Nephron (organoid): Measurements from ENCODE around the gene SPINDOC.

Experiments
- H3K27ac Mint-ChIP-seq, 3 experiments: 2 replicates each; pipeline ENCODE4 v1.8.0; 2020; ENCODE audit warnings: mixed read lengths in 3 of 3, mild to moderate bottlenecking in 2 of 3, moderate library complexity in 1 of 3
- H3K27me3 Mint-ChIP-seq: 2 replicates; pipeline ENCODE4 v1.8.0; 2021; ENCODE audit warnings: low read depth, mild to moderate bottlenecking, moderate library complexity, mixed read lengths
- H3K36me3 Mint-ChIP-seq: 2 replicates; pipeline ENCODE4 v1.8.0; 2020; ENCODE audit warnings: low read depth, mixed read lengths
- H3K4me1 Mint-ChIP-seq: 2 replicates; pipeline ENCODE4 v1.8.0; 2020; ENCODE audit warnings: mixed read lengths
- H3K4me3 Mint-ChIP-seq, 3 experiments: 2 replicates each; pipeline ENCODE4 v1.8.0; 2020; ENCODE audit warnings: mild to moderate bottlenecking in 3 of 3, mixed read lengths in 3 of 3, moderate library complexity in 2 of 3
- H3K9me3 Mint-ChIP-seq: 2 replicates; pipeline ENCODE4 v1.8.0; 2020; ENCODE audit warnings: mixed read lengths
- CTCF ChIP-seq, 3 experiments: fragments of 200-600 bp; sonication (generic); IDR thresholded peaks; one replicate each; pipeline ENCODE4 v1.5.0; 2021; ENCODE audit warnings: antibody characterized with exemption in 3 of 3; ENCODE audit not compliant: unreplicated experiment in 3 of 3

SPINDOC gene

DNA sequence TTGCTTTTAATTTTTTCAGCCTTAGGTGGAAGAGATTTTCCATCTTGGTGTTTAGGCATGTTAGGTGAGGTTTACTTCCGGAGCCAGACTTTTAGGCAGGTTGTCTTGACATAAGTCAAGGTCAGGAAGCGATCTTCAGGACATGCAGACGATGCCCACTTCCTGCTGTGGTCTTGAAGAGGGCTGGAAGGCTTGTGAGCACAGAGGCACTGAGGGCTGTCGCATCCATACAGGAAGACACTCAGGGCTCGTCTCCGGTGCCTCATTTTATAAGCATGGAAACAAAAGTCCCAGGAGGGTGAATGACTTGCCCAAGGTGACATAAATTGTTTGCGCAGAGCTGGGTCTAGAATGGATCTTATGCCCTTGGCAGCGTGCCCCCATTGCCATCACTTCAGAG lies 56.4 kb downstream of the SPINDOC start:
- peak overlapping the region in 1 of 3 experiments; percentile 15 for H3K27ac Mint-ChIP-seq
- TF ChIP-seq CTCF (IDR thresholded peaks at IDR 0.05; ENCODE audit: unreplicated experiment in 3 of 3) = no peak
- no peaks in the 10 kb centered on the region for H3K27me3 Mint-ChIP-seq
- H3K4me1 Mint-ChIP-seq = peaks cover 69% of the 10 kb centered on the region
- no peaks in the 10 kb centered on the region for H3K9me3 Mint-ChIP-seq
- peaks cover 19% of the 10 kb centered on the region for H3K36me3 Mint-ChIP-seq
- H3K4me3 Mint-ChIP-seq = no peak overlapping the region

- Mint-ChIP-seq H3K36me3 (peaks cover 17% of the 10 kb centered on the region), H3K27me3 (no peaks in the 10 kb centered on the region), H3K27ac (peak overlapping the region; percentile 18 to 79 (median 22)), H3K4me1 (peaks cover 69% of the 10 kb centered on the region), H3K9me3 (no peaks in the 10 kb centered on the region), H3K4me3 (peak overlapping the region in 1 of 3 experiments; percentile 16)
- no peak for TF ChIP-seq CTCF (IDR thresholded peaks at IDR 0.05; ENCODE audit: unreplicated experiment in 3 of 3)
Observed at GRCh38 chr11:63870351-63871140, 57.3 kb downstream of the SPINDOC start.

DNA sequence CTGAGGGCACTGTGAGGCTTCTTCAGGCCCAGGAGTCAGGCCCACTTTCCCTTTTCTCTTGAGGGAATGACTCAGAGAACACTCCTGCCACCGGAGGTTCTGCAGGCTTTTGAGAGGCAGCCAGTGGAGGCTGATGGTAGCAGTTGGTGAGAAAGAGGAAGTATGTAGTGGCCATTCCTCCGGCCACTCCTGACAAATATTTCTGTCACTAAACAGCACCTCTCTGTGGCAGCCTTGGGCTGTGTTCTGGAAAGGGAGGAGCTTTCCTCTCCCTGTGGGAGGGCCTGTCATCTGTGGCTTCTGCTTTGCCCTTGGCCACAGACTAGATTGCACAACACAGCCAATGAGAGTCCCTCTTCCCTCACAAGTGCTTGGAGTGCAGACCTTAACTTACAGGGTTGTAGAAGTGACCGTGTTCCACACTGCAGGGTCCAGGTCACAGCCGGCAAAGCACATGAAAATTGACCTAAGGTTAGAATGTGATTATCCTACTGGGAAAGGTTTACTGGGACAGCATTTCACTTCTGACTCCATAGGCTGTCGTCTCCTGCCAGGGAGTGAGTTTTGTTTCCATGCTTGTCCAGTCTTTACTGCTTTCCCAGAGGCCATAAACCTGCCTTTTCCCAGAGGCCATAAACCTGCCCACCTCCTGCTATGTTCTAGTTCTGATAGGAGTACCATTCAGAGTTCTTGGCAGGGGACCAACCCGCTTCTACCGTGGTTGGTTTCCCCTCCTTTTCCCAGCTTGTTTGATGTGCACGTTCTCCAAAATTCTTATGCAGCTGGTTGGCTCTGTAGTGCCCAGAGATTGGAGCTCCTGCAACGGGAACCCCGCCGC lies 58.9 kb downstream of the SPINDOC start:
- H3K27ac Mint-ChIP-seq = peak overlapping the region; percentile 52 to 90 (median 78)
- peaks cover 10% of the 10 kb centered on the region for H3K36me3 Mint-ChIP-seq
- peak overlapping the region in 1 of 3 experiments; percentile 38 for H3K4me3 Mint-ChIP-seq
- peaks cover 57% of the 10 kb centered on the region for H3K4me1 Mint-ChIP-seq
- no peaks in the 10 kb centered on the region for H3K9me3 Mint-ChIP-seq
- no peaks in the 10 kb centered on the region for H3K27me3 Mint-ChIP-seq
- peak; percentile 12 to 50 (median 33) for TF ChIP-seq CTCF (IDR thresholded peaks at IDR 0.05; ENCODE audit: unreplicated experiment in 3 of 3)

DNA sequence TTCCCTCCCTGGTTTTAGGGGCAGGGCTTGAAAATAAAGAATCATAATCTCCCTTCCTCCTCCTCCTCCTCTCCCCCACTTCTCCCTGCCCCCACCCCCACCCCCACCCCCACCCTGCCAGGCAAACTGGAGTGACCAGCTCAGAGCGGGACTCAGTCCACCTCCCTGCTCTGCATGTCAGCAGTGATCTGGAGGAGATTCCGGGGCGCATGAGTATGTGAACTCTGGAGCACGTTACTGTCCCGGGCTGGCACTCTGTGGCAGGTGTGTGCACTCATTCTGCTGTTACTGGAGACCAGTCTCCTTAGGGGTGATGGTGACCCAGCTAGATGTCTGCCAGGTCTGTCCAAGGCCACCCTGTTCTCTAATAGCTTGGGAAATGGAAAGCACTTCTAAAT lies 59.5 kb downstream of the SPINDOC start:
- peaks cover 53% of the 10 kb centered on the region for H3K4me1 Mint-ChIP-seq
- no peak overlapping the region for H3K4me3 Mint-ChIP-seq
- no peaks in the 10 kb centered on the region for H3K27me3 Mint-ChIP-seq
- peaks cover 5% of the 10 kb centered on the region for H3K36me3 Mint-ChIP-seq
- H3K9me3 Mint-ChIP-seq = no peaks in the 10 kb centered on the region
- H3K27ac Mint-ChIP-seq = peak overlapping the region; percentile 52 to 90 (median 78)
- TF ChIP-seq CTCF (IDR thresholded peaks at IDR 0.05; ENCODE audit: unreplicated experiment in 3 of 3) = no peak

- peaks cover 53% of the 10 kb centered on the region for H3K4me1 Mint-ChIP-seq
- H3K36me3 Mint-ChIP-seq = peaks cover 2% of the 10 kb centered on the region
- no peaks in the 10 kb centered on the region for H3K27me3 Mint-ChIP-seq
- H3K9me3 Mint-ChIP-seq = no peaks in the 10 kb centered on the region
- peak overlapping the region in 1 of 3 experiments; percentile 90 for H3K27ac Mint-ChIP-seq
- no peak overlapping the region for H3K4me3 Mint-ChIP-seq
- TF ChIP-seq CTCF (IDR thresholded peaks at IDR 0.05; ENCODE audit: unreplicated experiment in 3 of 3) = no peak
Observed at GRCh38 chr11:63873311-63873710, 60.1 kb downstream of the SPINDOC start.
